HG02571 (cell line): Measurements from ENCODE around the gene VSTM2L.
A peak's percentile ranks its signal among the peaks of the same experiment; 100 is the strongest.

Experiments used
- ATAC-seq: cut with Tn5 transposase; IDR thresholded peaks from one replicate; pipeline ENCODE4 v1.9.1; 2021; ENCODE audit warnings: mild to moderate bottlenecking, moderate library complexity; ENCODE audit not compliant: unreplicated experiment

The VSTM2L gene

DNA sequence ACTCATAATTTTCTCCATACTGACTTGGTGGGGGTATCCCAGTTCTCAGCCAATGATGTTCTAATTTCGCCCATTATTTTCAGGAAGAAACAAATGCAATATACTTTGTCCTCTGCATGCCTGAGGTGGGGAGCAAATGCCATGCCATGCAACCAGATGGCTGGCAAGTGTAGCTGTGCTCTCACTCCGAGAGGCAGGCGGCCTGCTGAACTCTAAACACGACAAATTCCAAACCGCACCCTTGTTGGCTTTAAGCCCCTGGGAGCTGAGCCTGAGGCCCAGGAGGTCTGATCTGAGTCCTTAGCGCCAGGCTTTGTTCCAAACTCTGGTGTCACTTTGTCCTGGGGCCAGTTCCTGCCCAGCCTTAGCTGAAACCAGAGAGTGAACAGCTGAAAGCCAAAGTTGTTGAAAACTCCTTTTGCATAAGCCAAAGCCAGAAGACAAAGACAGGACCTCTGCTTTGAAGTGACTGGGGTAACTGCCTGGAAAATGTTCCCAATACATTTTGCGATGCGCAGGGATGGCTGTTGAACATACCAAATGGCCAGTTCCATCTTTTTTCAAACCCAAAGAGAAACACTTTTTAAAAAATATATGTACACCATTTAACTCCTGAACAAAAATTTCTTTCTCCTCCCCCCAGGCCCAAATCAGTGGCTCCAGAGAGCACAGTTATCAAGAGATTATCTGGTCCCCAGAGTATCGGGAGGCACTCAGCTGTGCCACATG is 84.1 kb downstream of the VSTM2L start:
- no peak for ATAC-seq

GRCh38 chr20:37987602-37988290 is 84.8 kb downstream of the VSTM2L start:
- ATAC-seq = no peak

GRCh38 chr20:37988306-37988954 is 85.5 kb downstream of the VSTM2L start:
- ATAC-seq = no peak

DNA sequence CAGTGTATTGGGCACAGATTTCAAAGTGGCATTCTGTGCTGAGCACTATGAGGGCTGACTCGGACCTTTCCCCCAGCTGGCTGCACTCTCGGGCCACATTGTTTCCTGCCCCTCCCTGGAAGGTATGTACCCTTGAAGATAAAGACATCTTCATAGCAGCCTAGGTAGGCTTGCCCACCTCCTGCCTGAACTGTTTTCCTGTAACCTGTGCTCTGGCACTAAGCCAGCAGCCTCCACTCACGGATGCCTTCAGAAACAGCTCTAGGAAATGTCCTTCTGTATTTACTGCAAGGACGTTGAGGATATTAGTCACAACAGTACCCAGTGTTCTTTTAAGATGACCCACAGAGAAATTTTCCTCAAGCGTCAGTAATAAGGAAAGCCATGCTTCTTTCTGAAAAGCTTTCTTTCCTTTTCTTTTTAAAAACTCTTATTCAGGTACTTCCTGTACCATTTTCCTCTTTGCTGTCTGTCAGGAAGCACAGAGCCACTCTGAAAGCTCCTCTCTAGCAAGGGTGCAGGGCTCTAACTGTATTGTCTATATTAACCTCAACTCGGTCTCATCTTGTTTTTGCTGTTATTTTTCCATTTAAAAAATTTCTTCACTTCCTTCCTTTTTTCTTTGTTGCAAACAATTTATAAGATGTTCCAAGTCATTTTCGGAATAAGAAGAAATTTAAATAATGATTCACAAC is 86.8 kb downstream of the VSTM2L start:
- no peak for ATAC-seq

- ATAC-seq = peak; percentile 83
These were observed 87.7 kb downstream of the VSTM2L start for GRCh38 chr20:37990571-37991151.

GRCh38 chr20:37991157-37991866 is 88.4 kb downstream of the VSTM2L start:
- no peak for ATAC-seq

DNA sequence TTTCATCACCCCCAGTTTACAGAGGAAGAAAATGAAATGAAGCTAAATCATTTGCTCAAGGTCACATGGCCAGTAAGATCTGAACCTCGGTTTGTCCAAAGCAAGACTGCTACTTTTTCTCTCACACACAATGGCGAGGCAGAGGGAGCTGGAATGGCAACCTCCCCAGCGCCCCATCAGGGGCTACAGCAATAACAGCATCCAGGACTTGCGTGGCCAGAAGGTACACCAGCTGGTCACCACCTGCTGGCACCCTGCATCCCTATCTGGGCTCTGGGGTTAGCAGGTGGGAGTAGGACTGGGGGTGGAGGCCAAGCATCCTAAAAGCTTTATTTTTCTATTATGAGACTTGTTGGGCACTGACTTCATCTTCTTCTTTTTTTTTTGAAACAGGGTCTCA is 89.0 kb downstream of the VSTM2L start:
- ATAC-seq = no peak

- no peak for ATAC-seq
These were observed 90.0 kb downstream of the VSTM2L start for GRCh38 chr20:37992802-37993409.

DNA sequence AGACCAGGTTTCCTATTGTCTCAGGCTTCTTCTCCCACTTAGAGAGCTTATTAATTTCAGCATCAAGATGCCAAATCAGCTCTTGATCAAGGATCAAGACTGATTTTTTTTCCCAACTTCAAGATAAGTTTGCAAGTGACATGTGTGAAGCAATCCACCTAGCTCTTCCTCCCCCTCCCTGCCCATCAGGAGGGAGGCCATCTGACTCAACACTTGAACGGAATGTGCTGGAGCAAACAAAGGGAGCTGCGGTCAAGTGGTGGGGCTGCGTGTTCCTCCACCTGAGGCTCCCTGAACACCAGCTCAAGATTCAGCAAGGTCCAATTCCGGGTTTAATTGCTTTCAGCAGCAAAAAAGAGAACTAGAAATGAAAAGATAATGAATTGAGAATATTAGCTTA is 91.6 kb downstream of the VSTM2L start:
- ATAC-seq = no peak
